Kasumi-1 (cell line): ENCODE measurements around the gene MRPS31.
A peak's percentile ranks its signal among the peaks of the same experiment; 100 is the strongest.
"Not testable (repeated sequence)": the region's sequence is repeated elsewhere in the genome, so short reads cannot be mapped to it uniquely, and the experiment has no call there.

Source experiments
- DNase-seq, 2 experiments: peaks; one replicate each; lab custom pipeline; 2025; lab: John Stamatoyannopoulos, UW

The MRPS31 gene

GRCh38 chr13:40758811-40759210 is 12.2 kb downstream of the MRPS31 start:
- DNase-seq, result no peak

DNA sequence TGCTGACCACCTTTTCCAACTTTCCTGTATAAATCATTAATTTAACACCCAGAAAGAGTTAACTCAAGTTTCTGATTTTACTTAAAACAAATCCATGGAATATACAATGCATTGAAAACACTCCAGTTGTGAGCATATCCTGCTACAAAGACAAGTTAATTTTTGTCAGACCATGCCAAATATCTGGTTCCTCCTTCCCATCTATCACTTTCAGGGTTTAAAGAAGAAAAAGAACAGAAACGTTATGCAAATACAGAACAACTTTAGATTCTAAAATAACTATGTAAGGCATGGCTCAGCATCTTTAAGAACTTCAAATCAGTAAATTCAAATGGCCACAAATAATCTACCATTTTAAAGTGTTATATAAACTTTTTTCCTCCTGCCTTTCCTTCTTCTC is 14.9 kb downstream of the MRPS31 start:
- DNase-seq, result no peak

DNA sequence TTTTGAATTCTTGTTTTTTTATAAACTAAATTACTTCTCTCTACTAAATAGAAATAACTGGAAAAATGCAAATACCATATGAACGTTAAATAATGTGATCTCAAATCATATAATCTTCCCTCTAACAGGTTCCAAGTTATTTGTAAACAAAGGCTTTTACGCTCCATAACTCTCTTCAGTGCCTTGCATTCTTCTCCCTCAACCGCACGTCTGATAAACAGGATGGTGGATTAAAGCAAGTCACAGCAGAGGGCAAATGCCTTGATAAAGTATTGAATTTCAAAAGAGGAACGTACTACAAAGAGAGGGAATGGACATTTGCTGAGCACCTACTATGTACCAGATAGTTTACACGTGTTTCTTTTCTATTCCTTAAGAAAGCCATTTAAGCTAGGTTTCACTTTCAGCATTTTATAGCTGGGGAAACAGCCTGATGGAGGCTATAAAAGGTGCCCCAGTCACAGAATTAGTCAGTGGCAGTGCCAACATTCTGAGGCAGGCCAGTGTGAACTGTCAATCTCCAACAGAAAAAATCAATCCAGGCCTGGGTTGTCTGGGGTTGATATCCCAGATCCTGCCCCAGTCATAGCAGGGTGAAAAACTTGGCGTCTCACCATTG is 15.8 kb downstream of the MRPS31 start:
- no peak for DNase-seq

DNA sequence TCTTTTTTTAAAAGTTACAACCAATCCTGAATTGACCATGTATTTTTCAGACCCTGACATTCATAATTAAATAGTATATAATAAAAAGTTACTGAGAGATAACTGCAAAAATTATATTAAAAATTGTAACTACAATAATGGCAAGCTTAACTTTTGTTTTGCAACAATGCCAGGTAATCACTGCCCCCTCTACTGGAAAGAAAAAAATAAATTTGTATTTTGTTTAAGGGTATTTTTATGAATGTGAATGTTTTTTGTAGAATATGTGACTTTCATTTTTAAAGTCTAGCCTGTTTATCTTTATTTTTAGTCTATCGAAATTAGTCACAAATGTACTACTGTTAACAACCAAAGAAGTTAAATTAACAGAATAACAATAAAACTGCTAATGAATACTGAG is 21.7 kb downstream of the MRPS31 start:
- DNase-seq, result no peak

GRCh38 chr13:40735232-40735548 is 35.8 kb downstream of the MRPS31 start:
- DNase-seq, result not testable (repeated sequence)

DNA sequence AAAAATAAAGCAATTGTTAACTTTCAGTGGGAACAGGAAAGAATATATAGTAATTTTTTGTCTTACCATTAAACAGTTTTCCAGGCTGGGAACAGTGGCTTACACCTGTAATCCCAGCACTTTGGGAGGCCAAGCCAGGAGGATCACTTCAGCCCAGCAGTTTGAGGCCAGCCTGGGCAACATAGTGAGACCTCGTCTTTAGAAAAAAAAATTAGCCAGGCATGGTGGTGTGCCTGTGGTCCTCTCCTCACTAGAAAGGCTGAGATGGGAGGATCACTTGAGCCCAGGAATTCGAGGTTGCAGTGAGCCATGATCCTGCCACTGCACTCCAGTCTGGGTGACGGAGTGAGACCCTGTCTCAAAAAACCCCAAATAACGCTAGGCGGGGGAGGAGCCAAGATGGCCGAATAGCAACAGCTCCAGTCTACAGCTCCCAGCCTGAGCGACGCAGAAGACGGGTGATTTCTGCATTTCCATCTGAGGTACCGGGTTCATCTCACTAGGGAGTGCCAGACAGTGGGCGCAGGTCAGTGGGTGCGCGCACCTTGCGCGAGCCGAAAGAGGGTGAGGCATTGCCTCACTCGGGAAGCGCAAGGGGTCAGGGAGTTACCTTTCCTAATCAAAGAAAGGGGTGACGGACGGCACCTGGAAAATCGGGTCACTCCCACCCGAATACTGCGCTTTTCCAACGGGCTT is 36.3 kb downstream of the MRPS31 start:
- not testable (repeated sequence) for DNase-seq

GRCh38 chr13:40732658-40733057 is 38.3 kb downstream of the MRPS31 start:
- no peak for DNase-seq

DNA sequence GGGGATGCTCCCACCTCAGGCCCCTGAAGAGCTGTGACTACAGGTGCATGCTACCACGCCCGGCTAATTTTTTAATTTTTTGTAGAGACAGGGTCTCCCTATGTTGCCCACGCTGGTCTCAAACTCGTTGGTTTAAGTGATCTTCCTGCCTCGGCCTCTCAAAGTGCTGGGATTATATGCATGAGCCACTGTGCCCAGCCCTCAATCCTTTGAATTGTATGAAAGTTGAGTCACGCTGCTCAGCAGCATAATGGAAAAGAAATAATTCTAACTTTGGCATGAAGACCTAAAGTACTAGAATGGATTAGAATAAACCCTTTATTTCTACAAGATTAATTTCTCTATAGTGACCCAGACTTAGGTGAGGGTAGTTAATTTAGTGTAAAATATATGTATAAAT is 42.4 kb downstream of the MRPS31 start:
- DNase-seq, result no peak

DNA sequence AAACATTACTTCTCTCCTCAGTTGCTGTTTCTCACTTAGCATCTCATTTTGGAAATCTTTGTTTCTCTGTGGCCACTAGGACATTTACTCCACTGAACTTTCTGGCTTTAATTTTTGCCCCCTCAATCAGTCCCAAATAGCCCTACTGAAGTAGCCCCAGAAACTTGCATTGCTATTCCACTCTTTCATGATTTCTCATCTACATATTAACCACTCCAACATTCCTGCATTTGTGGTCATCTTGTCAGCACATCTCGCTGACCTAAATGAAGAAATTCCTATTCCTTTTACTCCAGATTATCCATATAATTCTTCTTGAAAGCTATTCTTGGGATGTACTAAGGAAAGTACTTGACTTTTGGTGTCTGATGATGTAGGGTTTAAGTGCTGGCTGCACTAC is 56.6 kb downstream of the MRPS31 start:
- not testable (repeated sequence) for DNase-seq

GRCh38 chr13:40706439-40706838 is 64.6 kb downstream of the MRPS31 start:
- DNase-seq, result no peak

DNA sequence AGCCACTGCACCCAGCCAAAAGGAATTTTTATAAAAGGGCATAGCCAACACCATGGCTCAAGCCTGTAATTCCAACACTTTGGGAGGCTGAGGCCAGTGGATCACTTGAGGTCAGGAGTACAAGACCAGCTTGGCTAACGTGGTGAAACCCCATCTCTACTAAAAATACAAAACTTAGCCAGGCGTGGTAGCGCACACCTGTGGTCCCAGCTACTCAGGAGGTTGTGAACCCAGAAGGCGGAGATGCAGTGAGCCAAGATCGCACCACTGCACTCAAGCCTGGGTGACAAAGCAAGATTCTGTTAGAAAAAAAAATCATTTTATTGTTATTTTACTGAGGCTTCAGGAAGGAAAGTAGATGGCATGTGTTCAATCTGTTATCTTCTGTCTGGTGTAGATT is 73.3 kb downstream of the MRPS31 start:
- no peak for DNase-seq

DNA sequence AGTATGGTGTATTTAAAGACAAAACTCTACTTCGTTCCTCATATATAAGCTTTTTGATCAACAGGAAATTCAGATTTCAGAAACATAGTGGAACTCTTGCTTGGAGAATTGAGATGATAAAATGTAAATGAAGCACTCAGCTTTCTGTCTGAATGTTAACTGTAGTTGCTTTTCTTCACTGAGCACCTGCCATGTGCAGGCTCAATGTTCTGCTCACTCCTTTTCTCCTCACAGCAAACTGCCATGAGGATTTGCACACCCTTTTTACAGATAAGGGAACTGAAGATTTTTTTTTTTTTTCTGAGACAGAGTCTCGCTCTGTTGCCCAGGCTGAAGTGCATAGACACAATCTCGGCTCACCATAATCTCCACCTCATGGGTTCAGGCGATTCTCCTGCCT is 76.6 kb downstream of the MRPS31 start:
- DNase-seq, result no peak

DNA sequence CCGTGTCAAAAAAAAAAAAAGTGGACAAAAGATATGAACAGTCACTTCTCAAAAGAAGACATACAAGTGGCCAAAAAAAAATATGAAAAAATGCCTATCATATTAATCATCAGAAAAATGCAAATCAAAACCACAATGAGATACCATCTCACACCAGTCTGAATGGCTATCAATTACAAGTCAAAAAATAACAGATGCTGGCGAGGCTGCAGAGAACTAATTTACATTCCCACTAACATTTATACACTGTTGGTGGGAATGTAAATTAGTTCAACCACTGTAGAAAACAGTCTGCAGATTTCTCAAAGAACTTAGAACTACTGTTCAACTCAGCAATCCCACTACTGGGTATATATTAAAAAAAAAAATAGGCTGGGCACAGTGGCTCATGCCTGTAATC is 78.0 kb downstream of the MRPS31 start:
- no peak for DNase-seq

GRCh38 chr13:40688781-40689180 is 82.2 kb downstream of the MRPS31 start:
- no peak for DNase-seq

DNA sequence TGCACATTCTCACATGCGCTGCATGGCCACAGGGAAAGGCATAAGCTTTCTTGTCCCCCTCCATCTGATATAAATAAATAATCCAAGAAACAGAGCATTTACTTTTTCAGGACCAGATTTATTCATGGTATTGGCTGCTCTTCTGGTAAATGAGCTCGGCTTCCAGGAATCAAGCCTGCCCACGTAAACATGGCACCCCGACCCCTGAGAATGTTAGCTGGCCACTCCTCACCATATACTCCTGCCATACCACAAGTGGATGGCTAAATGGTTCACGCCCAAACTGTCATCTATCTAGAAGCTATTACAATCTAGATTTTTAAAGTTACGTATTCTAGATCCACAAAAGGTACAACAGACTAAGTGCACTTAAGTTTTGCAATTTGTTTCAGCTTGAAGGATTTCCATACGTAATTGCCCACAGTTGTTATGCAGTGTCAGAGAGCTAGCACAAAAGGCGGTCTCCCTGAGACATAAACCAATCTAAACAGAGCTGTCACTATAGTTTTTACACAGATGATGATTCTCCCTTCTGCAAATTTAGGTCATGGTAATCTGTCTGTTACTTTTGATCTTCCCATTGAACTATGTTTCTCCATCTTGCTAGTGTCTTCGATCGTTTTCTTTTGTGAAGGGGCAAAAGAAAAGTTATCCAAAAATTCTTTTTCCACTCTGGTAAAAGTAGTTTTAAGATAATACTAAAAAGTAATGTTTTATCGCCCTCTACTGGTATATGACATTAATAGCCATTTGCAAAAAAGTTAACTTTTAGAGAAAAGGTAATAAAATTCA is 88.3 kb downstream of the MRPS31 start:
- peak; percentile 30 to 55 for DNase-seq

DNA sequence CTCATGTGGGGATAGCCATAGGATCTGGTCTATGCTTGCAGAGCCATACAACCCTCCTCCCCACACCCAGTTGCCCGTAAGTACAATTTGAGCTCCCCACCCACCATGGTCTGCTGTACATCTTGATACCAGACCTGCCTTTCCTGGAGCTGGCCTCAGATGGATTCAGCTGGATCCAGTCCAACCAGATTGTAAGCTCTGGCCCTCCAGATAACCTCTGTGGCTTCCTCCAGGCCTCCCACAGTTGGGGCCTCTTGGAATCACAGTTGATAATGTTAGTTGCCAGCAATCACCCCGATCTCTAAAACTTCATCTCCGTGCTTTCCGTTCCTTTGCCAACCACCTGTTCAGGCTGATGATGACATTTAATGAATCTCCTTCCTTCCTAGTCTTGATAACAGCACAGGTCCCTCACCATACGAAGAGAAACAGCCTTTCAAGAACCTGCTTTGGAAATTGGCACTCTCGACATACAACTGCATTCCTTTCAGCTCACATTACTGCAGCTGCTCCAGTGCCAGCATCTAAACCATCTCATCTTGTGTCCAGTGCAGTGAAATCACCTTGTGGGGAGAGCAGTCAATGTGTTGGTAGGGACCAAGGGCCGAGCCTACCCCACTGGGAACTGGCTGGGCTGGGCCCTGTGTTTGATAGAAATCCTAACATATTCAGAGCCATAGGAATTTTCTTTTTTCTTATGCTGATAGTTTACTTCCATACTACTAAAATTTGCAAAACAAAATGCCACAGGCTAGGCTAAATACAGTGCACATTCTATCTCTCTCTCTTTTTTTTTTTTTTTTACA is 89.4 kb downstream of the MRPS31 start:
- peak; percentile 7 to 10 for DNase-seq

DNA sequence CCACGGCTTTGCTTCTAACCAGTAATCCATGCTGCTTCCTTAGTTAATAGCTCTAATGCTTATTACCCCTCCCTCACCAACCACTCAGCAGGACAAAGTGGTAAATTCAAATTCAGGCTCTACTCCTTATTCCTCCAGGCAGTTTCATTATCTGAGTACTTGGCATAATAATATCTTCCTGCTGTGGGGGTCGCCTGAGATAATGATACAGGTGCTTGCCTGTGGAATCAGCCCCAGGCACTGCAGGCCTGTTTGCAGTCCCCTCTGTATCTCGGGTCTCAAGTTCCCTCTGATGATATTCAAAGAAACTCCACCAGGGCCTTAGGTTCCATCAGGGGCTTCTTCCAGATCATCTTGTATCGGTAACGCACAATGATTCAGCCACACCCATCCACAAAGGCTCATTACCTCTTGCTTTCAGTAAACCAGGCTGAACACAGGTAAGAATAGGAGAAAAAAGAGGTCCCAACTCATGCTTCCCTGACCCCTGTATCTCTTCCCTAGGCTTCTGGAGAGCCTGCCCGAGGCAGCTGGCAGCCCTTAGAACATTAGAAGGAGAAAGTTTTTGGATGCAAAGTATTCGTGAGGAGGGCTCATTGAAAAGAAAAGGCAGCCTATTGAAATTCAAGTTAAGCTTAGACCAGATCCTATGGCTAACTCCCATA is 90.2 kb downstream of the MRPS31 start:
- no peak for DNase-seq

- no peak for DNase-seq
Measured at GRCh38 chr13:40679480-40679985, 91.5 kb downstream of the MRPS31 start.
